ENCODE measurements around the gene HNMT. TPM values are rescaled to one million over a fixed set of nuclear protein-coding genes. Genes with fewer than 3 reads are reported as not detected.

The HNMT gene
- total RNA-seq, 3 donors from 2014 or later (not counting 1 experiment from before 2014, with no cell fraction given) = 1.1 to 2.1 (median 1.5) TPM

- Mint-ChIP-seq H3K27me3 (ENCODE audit: low read depth in 2 of 2) (no peaks in the 10 kb centered on the region), H3K4me3 (no peak overlapping the region), H3K4me1 (no peaks in the 10 kb centered on the region), H3K36me3 (no peaks in the 10 kb centered on the region), H3K9me3 (peaks cover 15 to 24% of the 10 kb centered on the region in 2 donors), H3K27ac (no peak overlapping the region)
- no peaks in the 10 kb centered on the region for H3K36me3 ChIP-seq (ENCODE audit: control insufficient read depth, insufficient read depth, low read length)
- peaks cover 3% of the 10 kb centered on the region for H3K9me3 ChIP-seq (ENCODE audit: control insufficient read depth, insufficient read depth, low read length)
- no peak overlapping the region for H3K4me3 ChIP-seq (ENCODE audit: low read length)
- TF ChIP-seq CTCF (IDR thresholded peaks at IDR 0.05) = no peak
- H3K27ac ChIP-seq (ENCODE audit: low read length) = no peak overlapping the region
- H3K27me3 ChIP-seq (ENCODE audit: control insufficient read depth, insufficient read depth, low read length) = no peaks in the 10 kb centered on the region
- no peak for ATAC-seq
- DNase-seq = no peak
- no peaks in the 10 kb centered on the region for H3K4me1 ChIP-seq (ENCODE audit: control insufficient read depth, insufficient read depth, low read length)
- 89% methylated on average over 3 of the region's 4 CpGs for WGBS (ENCODE audit: insufficient coverage)
- intact Hi-C loops (cut with micrococcal nuclease) = no loop called here
Observed at GRCh38 chr2:137997733-137998132, 33.5 kb downstream of the HNMT start.

GRCh38 chr2:137998503-137998902, 34.2 kb downstream of the HNMT start:
- peaks cover 2% of the 10 kb centered on the region for H3K9me3 ChIP-seq (ENCODE audit: control insufficient read depth, insufficient read depth, low read length)
- H3K27me3 ChIP-seq (ENCODE audit: control insufficient read depth, insufficient read depth, low read length) = no peaks in the 10 kb centered on the region
- no CpG with 5 or more reads among the region's 1 CpG for WGBS (ENCODE audit: insufficient coverage)
- H3K36me3 ChIP-seq (ENCODE audit: control insufficient read depth, insufficient read depth, low read length) = no peaks in the 10 kb centered on the region
- no peaks in the 10 kb centered on the region for H3K36me3 Mint-ChIP-seq
- intact Hi-C loops (cut with micrococcal nuclease) = no loop called here
- no peaks in the 10 kb centered on the region for H3K4me1 Mint-ChIP-seq
- no peak overlapping the region for H3K27ac Mint-ChIP-seq
- DNase-seq = no peak
- H3K4me1 ChIP-seq (ENCODE audit: control insufficient read depth, insufficient read depth, low read length) = no peaks in the 10 kb centered on the region
- ATAC-seq = no peak
- TF ChIP-seq CTCF (IDR thresholded peaks at IDR 0.05) = no peak
- no peaks in the 10 kb centered on the region for H3K27me3 Mint-ChIP-seq (ENCODE audit: low read depth in 2 of 2)
- H3K4me3 ChIP-seq (ENCODE audit: low read length) = no peak overlapping the region
- no peak overlapping the region for H3K4me3 Mint-ChIP-seq
- H3K27ac ChIP-seq (ENCODE audit: low read length) = no peak overlapping the region
- peaks cover 11 to 20% of the 10 kb centered on the region in 2 donors for H3K9me3 Mint-ChIP-seq

GRCh38 chr2:137999273-137999672, 35.0 kb downstream of the HNMT start:
- no peaks in the 10 kb centered on the region for H3K4me1 ChIP-seq (ENCODE audit: control insufficient read depth, insufficient read depth, low read length)
- no peaks in the 10 kb centered on the region for H3K27me3 Mint-ChIP-seq (ENCODE audit: low read depth in 2 of 2)
- H3K4me3 Mint-ChIP-seq = no peak overlapping the region
- no peak overlapping the region for H3K27ac ChIP-seq (ENCODE audit: low read length)
- intact Hi-C loops (cut with micrococcal nuclease) = no loop called here
- no peaks in the 10 kb centered on the region for H3K4me1 Mint-ChIP-seq
- no peaks in the 10 kb centered on the region for H3K27me3 ChIP-seq (ENCODE audit: control insufficient read depth, insufficient read depth, low read length)
- no peaks in the 10 kb centered on the region for H3K36me3 Mint-ChIP-seq
- TF ChIP-seq CTCF (IDR thresholded peaks at IDR 0.05) = no peak
- peaks cover 13 to 19% of the 10 kb centered on the region in 2 donors for H3K9me3 Mint-ChIP-seq
- no peaks in the 10 kb centered on the region for H3K9me3 ChIP-seq (ENCODE audit: control insufficient read depth, insufficient read depth, low read length)
- H3K36me3 ChIP-seq (ENCODE audit: control insufficient read depth, insufficient read depth, low read length) = no peaks in the 10 kb centered on the region
- no peak overlapping the region for H3K4me3 ChIP-seq (ENCODE audit: low read length)
- no peak overlapping the region for H3K27ac Mint-ChIP-seq
- WGBS (ENCODE audit: insufficient coverage) = 80% methylated on average over 1 of the region's 1 CpG
- ATAC-seq (no peak), DNase-seq (no peak)

GRCh38 chr2:138000009-138000408, 35.7 kb downstream of the HNMT start:
- WGBS (ENCODE audit: insufficient coverage) = 100% methylated on average over 1 of the region's 1 CpG
- DNase-seq = no peak
- Mint-ChIP-seq H3K36me3 (no peaks in the 10 kb centered on the region), H3K27ac (no peak overlapping the region), H3K27me3 (ENCODE audit: low read depth in 2 of 2) (no peaks in the 10 kb centered on the region), H3K9me3 (peaks cover 11 to 19% of the 10 kb centered on the region in 2 donors), H3K4me1 (no peaks in the 10 kb centered on the region), H3K4me3 (no peak overlapping the region)
- Histone ChIP-seq H3K4me3 (ENCODE audit: low read length) (no peak overlapping the region), H3K36me3 (ENCODE audit: control insufficient read depth, insufficient read depth, low read length) (no peaks in the 10 kb centered on the region), H3K9me3 (ENCODE audit: control insufficient read depth, insufficient read depth, low read length) (no peaks in the 10 kb centered on the region), H3K27me3 (ENCODE audit: control insufficient read depth, insufficient read depth, low read length) (no peaks in the 10 kb centered on the region), H3K27ac (ENCODE audit: low read length) (no peak overlapping the region), H3K4me1 (ENCODE audit: control insufficient read depth, insufficient read depth, low read length) (no peaks in the 10 kb centered on the region)
- ATAC-seq = no peak
- intact Hi-C loops (cut with micrococcal nuclease) = no loop called here
- no peak for TF ChIP-seq CTCF (IDR thresholded peaks at IDR 0.05)
